GM12864 (cell line): ENCODE measurements around the gene NUP50.

Source experiments
- DNase-seq: peaks from one replicate; pipeline ENCODE4 v3.0.0-alpha.2; 2011; ENCODE audit warnings: low read depth
- H3K4me3 ChIP-seq: 2 replicates; pipeline ENCODE4 v1.5.1; 2011; ENCODE audit warnings: mild to moderate bottlenecking, low read depth, low read length, control low read depth
- CTCF ChIP-seq: IDR thresholded peaks from 2 replicates; pipeline ENCODE4 v1.5.1; 2011; ENCODE audit warnings: low read depth, mild to moderate bottlenecking, moderate library complexity, low read length, control low read depth, inconsistent platforms; ENCODE audit errors: missing control alignments

The NUP50 gene

GRCh38 chr22:45210174-45210573 is 46.4 kb downstream of the NUP50 start:
- H3K4me3 ChIP-seq, result no peak overlapping the region
- DNase-seq, result no peak
- no peak for TF ChIP-seq CTCF

GRCh38 chr22:45210577-45210976 is 46.9 kb downstream of the NUP50 start:
- no peak for DNase-seq

GRCh38 chr22:45210991-45211390 is 47.3 kb downstream of the NUP50 start:
- H3K4me3 ChIP-seq, result no peak overlapping the region
- no peak for TF ChIP-seq CTCF
- no peak for DNase-seq

More at GRCh38 chr22:45210577-45210976, 46.9 kb downstream of the NUP50 start:
- H3K4me3 ChIP-seq, result no peak overlapping the region
- no peak for TF ChIP-seq CTCF

- no peak overlapping the region for H3K4me3 ChIP-seq
- DNase-seq, result no peak
- no peak for TF ChIP-seq CTCF
These were observed 47.7 kb downstream of the NUP50 start for GRCh38 chr22:45211435-45211834.

- TF ChIP-seq CTCF, result no peak
- DNase-seq, result no peak
- H3K4me3 ChIP-seq, result no peak overlapping the region
These were observed 48.1 kb downstream of the NUP50 start for GRCh38 chr22:45211848-45212247.

- no peak for TF ChIP-seq CTCF
- no peak overlapping the region for H3K4me3 ChIP-seq
- DNase-seq, result no peak
These were observed 48.6 kb downstream of the NUP50 start for GRCh38 chr22:45212306-45212709.

GRCh38 chr22:45212992-45213751 is 49.4 kb downstream of the NUP50 start:
- H3K4me3 ChIP-seq, result no peak overlapping the region
- no peak for DNase-seq

More at GRCh38 chr22:45212992-45213751, 49.4 kb downstream of the NUP50 start:
- no peak for TF ChIP-seq CTCF
